GM23338 (cell line): ENCODE measurements around the gene PERP.

Experiments
- CREB1 ChIP-seq: fragments of 250-450 bp; sonication (Bioruptor Pico); IDR thresholded peaks from 2 replicates; pipeline ENCODE4 v1.5.0; 2020; ENCODE audit warnings: low read depth, mild to moderate bottlenecking, moderate library complexity
- CTCF ChIP-seq, 2 experiments: fragments of 200-600 bp in 1 of 2; sonication (generic) in 1 of 2; conservative IDR thresholded peaks; 2 replicates each; pipeline versions ENCODE4 v1.5.1 to v1.6.1; 2016 to 2017; ENCODE audit warnings: antibody characterized with exemption in 2 of 2, low read depth in 2 of 2, mild to moderate bottlenecking in 2 of 2, moderate library complexity in 1 of 2
- EZH2phosphoT487 ChIP-seq: fragments of 200-600 bp; sonication (generic); IDR thresholded peaks from one replicate; pipeline ENCODE4 v1.8.1; 2018; ENCODE audit warnings: antibody characterized with exemption; ENCODE audit not compliant: unreplicated experiment
- STAT1 ChIP-seq: IDR thresholded peaks from one replicate; pipeline ENCODE4 v1.6.1; 2016; ENCODE audit warnings: antibody characterized with exemption; ENCODE audit not compliant: unreplicated experiment

- TF ChIP-seq CREB1 (no peak), EZH2phosphoT487 (no peak), CTCF (conservative IDR thresholded peaks at IDR 0.05; ENCODE audit: low read depth in 2 of 2) (no peak), STAT1 (no peak)
Observed at GRCh38 chr6:138124096-138124495, 16.9 kb upstream of the PERP start.
